HG02571 (cell line): ENCODE results near the gene LRRIQ3.

ENCODE experiments used
- ATAC-seq: cut with Tn5 transposase; IDR thresholded peaks from one replicate; pipeline ENCODE4 v1.9.1; 2021; ENCODE audit warnings: mild to moderate bottlenecking, moderate library complexity; ENCODE audit not compliant: unreplicated experiment

The LRRIQ3 gene

DNA sequence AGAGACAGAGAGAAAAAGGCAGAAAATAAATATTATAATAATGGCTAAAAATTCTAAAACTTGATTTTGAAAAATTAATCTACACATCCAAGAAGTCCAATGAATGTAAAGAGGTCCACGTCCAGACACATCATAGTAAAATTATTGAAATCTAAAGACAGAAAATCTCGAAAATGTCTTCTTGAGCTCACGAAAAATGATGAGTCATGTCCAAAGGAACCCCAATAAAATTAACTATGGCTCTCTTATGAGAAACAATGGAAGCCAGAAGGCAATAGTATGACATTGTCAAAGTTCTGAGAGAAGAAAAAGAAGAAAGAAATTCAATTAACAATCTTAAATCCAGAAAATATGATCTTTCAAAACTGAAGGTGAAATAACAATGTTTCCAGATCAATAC, 84.6 kb downstream of the LRRIQ3 start:
- no peak for ATAC-seq

DNA sequence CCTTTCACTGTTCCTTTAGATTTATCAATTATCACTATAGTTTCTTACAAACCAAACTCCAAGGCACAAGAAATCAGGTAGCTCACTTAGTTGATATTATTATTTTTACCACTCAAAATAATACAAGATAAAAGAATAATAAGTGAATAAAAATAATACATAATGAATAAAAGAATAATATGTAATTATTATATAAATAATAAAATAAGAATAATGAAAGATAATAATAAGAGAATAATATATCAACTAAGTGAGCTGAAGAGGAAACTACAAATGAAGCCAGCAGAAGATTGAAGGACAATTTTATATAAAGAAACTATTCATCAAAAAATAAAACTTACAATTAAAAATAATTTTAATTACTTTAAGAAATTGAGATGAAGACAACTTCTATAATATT, 90.6 kb downstream of the LRRIQ3 start:
- ATAC-seq, result no peak

DNA sequence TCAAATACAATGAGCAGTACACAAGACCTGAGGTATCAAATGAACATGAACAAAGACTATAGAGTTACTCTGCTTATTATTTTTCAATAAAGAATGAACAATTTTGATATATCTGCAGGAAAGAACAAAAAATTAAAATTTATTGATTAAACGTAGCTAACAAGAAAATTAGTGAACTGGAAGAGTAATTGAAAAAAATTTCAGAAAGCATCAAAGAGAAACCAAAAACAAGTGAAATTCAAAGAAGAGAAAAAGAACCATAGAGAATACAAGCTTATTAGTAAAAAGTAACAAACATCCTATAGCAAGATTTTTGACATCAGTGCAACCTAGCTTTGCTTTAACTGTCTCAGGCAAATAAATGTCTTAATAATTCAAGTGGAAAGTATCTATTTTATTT, 106.6 kb downstream of the LRRIQ3 start:
- ATAC-seq, result no peak

DNA sequence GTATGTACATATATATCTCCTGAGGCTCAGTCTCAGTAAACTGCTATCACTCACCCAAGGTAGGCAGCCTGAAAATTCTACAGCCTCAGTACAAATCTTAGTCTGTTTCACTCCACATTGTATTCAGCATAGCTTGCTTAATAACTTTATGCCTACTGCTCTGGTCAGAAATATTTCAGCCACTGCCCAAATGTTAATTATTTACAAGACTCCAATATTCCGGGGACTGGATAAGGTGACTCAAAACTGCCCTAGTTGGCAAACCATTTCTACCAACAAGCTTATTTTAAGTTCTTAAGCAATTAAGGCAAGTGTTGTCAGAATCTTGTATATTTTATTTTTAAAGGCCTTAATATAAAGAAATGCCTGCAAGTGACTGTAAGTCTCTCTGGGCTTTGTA, 114.8 kb downstream of the LRRIQ3 start:
- no peak for ATAC-seq

DNA sequence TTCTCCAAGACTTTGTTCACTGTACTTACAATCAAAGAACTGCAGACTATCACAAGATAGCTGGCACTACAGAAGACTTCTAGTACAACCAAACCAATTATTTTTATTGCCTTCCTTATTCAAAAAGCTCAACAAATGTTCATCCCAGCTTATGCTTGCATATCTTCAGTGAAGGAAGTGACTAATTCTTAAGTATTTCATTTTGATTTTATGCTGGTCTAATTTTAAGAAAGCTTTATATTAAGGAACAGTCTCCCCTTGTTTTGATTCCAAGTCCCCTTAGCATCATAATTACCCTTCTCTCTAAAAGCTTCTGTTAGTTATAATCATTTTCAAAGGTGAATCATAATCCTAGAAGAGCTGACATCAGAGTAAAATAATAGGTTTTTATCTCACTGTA, 132.9 kb downstream of the LRRIQ3 start:
- no peak for ATAC-seq

DNA sequence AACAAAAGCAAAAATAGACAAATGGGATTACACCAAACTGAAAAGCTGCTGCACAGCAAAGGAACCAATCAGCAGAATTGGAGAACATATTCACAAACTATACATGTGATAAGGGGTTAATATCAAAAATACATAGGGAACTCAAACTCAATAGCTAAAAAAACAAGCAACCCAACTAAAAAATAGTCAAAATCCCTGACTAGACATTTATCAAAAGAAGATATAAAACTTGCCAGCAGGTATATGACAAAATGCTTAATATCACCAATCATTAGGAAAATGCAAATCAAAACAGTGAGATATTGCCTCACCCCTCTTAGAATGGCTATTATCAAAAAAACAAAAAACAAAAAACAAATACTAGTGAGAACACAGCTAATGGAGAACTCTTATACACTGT, 140.3 kb downstream of the LRRIQ3 start:
- no peak for ATAC-seq

DNA sequence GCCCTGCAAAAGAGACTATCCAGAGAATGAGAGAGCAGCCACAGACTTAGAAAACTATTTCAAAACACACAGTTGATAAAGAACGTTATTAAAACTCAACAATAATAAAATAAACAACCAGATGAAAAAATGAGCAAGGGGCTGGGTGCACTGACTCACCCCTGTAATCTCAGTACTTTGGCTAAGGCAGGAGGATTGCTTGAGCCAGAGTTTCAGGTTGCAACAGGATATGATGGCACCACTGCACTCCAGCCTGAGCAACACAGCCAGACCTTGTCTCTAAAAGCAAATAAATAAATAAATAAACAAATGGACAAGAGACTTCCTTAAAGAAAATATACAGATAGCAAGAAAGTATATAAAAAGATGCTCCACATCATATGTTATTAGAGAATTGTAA, 144.6 kb downstream of the LRRIQ3 start:
- no peak for ATAC-seq

DNA sequence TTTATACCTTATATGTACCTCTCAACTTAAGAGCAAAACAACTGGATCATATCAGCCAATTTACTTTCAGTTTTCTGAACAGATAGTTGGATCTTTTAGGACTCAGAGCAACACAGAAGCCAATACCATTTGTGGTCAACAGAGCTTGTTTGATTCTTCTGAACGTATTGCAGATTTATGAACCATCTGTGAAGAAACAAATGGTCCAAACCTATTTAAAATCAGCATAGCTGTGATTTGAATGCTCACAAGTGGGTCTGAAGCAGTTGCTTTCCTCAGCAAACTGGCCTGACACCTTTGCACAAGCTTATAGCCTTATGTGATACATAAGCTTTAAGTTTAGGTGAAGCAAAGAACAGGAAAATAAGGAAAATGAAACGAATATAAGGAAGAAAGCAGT, 147.6 kb downstream of the LRRIQ3 start:
- no peak for ATAC-seq

DNA sequence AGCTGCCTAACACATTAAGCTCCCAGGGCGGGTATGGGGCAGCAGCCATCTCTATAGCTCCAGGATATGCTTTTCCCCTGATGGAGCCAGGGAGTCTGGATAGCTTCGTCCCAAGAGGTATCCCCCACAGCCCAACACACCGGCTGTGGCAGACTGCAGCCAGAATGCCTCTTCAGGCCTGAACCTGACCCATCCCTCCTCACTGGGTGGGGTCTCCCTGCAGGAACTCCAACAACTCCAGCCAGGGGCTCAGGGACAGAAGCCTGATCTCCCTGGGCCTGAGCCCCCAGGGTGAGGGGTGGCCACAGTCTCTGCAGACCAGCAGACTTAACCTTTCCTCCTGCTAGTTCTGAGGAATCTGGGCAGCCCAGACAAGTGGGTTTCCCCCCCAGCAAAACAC, 159.9 kb downstream of the LRRIQ3 start:
- no peak for ATAC-seq

DNA sequence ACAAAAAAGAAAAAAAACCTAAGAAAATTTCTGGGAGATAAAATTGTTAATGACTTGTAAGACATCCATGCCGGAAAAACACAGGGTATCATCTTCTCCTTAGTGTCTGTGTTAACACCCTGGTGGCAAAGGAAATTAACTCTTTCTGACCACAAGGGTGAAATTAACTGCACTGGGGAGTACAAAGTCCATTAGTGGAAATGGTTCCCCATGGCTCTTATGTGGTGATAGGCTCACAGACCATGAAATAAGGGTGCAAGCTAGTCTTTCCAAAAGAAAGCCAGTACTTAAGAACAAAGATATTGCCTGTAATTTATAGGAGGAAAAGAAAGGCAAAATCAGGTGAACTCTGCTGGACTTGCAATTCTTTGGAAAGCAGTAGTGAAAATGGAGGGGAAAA, 185.4 kb downstream of the LRRIQ3 start:
- no peak for ATAC-seq

DNA sequence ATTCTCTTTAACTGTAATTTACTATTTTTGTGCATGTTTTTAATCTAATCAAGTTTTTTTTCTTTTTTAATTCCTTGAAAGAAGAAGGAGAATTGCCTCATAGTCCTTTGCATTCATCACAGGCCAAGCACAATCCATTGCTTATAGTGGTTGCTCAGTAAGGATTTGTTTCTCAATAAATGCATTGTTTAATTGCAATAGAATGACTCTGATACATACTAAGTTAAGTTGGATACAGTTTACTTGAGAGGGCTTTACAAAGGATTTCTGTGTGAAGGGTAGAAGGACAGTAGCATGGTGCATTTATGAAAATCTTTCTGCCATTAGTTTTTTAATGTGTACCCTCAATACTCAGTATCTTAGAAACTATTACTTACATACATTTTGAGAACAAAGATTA, 186.2 kb downstream of the LRRIQ3 start:
- ATAC-seq, result no peak

DNA sequence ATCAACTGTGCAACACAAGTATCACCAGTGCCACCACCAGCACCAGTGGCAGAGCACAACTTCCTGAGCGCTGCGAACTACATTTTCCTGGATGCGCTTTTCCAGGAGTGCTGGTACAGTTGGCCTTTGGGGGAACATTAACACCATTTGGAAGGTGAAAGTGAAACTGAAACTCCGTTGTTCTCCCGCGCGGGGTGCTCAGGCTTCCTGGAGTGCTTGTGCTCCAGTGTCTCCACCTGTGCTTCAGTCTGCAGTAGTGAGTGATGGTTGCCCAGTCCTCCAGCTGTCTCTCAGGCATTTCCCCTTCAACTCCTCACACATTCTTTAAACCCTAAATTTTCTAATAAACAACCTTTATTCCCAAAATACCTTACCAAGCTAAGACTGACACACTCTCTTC, 187.8 kb downstream of the LRRIQ3 start:
- ATAC-seq, result no peak

DNA sequence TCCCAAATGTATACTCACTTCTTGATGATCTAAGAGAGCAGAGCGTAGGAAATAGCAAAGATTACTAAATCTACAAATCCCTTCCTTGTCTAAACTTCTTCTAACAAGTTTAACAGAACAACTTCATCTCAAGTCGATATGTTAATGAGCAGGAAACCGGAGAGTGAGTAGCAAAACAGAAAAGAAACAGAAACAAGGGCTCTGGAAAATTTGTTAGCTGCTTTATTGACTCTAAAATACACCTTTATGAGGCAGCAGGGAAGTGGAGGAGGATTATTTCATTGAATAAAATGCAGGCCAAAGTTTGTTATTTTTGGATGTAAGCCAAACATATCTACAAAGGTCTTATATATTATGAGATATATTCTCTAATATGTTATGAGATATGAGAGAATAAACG, 192.4 kb downstream of the LRRIQ3 start:
- ATAC-seq, result no peak

DNA sequence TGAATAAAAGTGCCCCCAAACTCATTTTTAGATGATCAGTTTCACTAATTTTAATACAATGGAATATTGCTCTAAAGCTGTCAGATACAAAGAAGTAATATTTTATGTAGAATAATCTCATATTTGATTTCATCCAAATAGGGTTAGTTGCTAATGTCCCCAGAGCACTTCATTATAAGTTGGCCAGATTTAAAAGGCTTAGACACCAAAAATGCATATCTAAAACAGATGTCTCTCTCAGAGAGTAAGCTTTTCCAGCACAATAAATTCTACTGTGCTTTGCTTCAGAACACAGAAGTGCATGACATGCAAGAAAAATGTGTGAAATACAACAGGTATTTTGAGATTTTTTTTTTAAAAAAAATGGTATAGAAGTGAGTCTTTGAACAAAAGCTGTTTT, 194.2 kb downstream of the LRRIQ3 start:
- ATAC-seq, result no peak

DNA sequence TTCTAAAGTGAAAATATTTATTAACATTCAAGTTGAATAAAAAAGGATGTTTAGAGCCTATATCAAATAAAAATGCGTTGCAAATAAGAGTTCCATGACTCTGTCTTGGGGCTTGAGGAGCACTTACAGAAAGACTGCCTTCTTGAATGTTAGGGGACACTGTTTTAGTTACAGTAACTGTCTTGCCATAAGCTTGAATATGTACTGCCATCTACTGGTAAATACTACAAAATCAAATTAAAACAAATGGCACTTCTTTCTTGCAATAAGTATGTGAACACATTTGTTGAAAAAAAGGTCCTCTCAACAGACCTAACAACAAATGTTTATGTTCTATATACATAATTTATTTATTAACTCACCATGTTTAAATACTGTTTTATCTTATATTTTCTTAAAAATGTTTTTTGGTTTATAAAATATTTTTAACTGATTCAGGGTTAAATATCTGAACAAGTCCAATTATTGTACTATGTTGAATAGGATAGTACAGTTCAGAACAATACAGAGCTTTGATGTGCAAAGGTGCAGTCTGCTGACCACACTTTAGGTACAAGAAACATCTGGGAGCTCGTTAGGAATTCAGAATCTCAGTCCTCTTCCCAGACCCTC, 199.5 kb downstream of the LRRIQ3 start:
- ATAC-seq, result no peak

DNA sequence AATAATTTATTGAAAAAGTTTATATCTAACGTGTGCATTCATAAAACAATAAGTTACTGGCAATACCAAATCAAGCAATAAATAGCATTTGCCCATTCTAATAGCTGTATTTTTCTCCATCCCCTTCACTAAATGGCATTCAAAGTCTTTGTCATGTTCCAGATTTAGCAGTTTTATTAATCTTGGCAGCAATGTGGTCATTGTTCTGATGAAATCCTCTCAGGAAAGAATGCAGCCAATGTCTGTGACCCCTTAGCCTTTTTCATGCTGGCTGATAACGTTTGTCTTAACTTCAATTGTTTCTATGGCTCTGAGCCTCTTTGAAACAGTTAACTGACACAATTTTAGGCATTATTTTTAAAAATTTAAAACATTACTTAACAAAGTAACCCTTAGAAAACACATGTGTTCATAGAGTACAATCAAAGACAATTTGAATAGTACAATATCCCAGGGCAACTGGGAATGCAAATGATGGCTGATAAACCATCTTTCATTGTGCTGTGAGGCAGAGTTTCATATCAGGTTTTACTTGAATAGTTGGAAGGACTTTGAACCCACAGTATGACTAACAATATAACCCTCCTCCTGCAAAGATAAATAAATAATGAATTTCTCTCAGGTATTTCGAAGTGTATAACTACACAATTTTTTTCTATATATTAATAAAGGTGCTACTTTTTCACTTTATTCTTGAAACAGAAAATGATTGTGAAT, 217.5 kb downstream of the LRRIQ3 start:
- ATAC-seq, result no peak

DNA sequence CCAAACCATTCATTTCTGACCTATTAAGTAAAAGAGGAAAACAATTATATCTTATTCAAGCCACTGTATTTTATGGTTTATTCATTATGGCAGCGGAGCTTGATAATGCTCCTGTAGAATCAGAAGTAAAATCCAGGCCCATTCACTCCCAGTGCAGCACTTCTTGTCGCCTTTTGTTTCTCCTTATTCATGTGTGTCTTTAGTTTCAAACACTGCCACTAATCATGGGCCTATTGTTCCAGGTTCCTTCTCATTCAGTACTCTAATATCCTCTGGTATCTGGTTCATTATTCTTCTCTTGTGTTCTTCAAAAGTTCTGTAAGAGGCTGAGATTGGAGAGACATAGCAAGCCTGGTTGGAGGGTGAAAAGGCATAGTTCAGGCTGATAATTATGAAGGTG, 218.3 kb downstream of the LRRIQ3 start:
- ATAC-seq, result no peak

DNA sequence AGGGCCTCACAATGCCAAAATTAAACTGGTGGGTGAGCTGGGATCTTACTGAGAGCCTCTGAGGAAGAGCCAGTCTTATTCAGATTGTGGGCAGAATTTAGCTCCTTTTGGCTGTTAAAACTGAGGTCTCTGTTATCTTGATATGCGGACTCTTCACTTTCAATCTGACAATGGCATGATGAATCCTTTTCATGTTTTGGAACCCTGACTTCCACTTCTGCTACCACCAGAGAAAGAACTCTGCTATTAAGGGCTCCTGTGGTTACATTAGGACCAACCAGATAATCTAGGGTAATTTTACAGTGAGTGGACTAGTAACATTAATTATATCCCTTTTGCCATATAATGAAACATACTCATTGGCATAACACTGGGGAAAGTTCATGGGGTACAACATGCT, 219.0 kb downstream of the LRRIQ3 start:
- ATAC-seq, result no peak
